ENCODE measurements around the gene CYP4F12.

The CYP4F12 gene

DNA sequence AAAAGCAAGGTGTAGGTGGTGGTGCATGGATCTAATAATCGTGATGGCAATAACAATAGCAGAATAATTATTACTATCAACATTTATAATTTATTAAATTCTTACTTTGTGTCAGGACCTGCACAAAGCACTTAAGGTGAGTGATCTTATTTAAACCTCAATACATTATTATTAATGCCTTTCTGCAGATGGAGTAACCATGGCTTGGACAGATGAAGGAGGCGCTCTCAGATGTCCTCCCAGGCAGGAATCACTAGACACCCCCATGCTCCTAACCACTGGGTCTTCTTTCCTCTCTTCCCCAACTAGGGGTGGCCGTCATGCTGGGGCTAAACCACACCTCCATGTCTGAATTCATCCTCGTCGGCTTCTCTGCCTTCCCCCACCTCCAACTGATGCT is 54.8 kb downstream of the CYP4F12 start, which contains the start of gene OR10H2:
TSS of gene OR10H2 (plus strand) at position 301 of the 400 bp plus-strand sequence. CDS start at position 321, 20 bp downstream.
- no peak within 1 kb of the TSS for H3K4me3 ChIP-seq (ENCODE audit: low read length)
- no peak for DNase-seq (ENCODE audit: low read depth)
- TF ChIP-seq, protein P1, sequence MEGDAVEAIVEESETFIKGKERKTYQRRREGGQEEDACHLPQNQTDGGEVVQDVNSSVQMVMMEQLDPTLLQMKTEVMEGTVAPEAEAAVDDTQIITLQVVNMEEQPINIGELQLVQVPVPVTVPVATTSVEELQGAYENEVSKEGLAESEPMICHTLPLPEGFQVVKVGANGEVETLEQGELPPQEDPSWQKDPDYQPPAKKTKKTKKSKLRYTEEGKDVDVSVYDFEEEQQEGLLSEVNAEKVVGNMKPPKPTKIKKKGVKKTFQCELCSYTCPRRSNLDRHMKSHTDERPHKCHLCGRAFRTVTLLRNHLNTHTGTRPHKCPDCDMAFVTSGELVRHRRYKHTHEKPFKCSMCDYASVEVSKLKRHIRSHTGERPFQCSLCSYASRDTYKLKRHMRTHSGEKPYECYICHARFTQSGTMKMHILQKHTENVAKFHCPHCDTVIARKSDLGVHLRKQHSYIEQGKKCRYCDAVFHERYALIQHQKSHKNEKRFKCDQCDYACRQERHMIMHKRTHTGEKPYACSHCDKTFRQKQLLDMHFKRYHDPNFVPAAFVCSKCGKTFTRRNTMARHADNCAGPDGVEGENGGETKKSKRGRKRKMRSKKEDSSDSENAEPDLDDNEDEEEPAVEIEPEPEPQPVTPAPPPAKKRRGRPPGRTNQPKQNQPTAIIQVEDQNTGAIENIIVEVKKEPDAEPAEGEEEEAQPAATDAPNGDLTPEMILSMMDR (IDR thresholded peaks at IDR 0.05; ENCODE audit: insufficient read depth, low read depth, low read length, missing control alignments), result no peak

DNA sequence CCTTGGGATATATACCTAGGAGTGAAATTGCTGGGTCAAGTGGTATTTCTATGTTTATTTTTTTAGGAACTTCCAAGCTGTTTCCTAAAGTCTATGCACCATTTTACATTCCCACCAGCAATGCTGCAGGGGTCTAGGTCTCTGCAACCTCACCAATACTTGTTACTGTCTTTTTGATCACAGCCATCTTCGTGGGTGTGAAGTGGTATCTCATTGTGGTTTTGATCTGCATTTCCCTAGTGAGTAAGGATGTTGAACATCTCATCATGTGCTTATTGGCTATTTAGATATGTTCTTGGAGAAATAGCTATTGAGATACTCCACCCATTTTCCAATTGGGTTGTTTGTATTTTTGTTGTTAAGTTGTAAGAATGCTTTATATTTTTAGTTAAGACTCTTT is 57.7 kb downstream of the CYP4F12 start:
- DNase-seq (ENCODE audit: low read depth), result no peak
- TF ChIP-seq, protein P1 (IDR thresholded peaks at IDR 0.05; ENCODE audit: insufficient read depth, low read depth, low read length, missing control alignments), result no peak

DNA sequence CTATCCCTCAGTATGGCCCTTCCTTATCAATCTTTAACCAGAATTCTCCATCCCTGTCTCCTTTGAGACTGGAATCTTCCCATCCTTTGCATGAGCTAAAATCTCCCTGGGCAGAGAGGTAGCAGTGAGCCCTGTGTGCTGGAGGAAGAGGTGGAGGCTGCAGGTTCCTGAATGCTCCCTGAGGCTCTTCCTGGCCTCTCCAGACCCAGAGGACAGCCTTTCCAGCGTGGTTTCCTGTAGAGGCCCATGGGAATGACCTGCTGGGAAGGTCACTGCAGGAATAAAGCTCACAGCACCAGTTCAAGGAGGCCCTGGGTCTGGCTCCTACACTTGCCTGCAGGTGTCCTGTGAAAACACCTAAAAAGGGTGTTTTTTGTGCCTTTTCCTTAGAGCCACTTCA is 59.5 kb downstream of the CYP4F12 start:
- TF ChIP-seq, protein P1 (IDR thresholded peaks at IDR 0.05; ENCODE audit: insufficient read depth, low read depth, low read length, missing control alignments), result no peak
- DNase-seq (ENCODE audit: low read depth), result no peak
- no peak overlapping the region for H3K4me3 ChIP-seq (ENCODE audit: low read length)

More for the DNA sequence above, 57.7 kb downstream of the CYP4F12 start:
- no peak overlapping the region for H3K4me3 ChIP-seq (ENCODE audit: low read length)

DNA sequence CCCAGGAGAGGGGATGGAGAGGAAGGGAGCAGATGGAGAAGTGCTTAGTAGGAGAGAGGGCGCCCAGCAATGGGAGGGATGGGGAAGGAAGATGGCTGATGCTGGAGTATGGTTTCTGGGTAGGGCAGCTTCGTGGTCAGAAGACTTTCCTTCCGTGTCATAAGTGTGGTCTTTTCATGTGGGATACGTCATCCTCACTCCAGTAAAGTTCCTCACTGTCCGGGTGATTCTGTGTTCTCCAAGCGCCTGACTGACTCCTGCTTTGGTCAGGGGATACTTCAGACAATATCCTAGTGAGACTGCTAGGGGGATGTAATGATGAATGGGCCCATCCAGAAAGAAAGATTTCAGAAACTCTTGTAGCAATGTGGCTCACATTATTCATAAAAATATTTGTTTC is 61.0 kb downstream of the CYP4F12 start:
- TF ChIP-seq, protein P1 (IDR thresholded peaks at IDR 0.05; ENCODE audit: insufficient read depth, low read depth, low read length, missing control alignments), result no peak
- DNase-seq (ENCODE audit: low read depth), result no peak
- H3K4me3 ChIP-seq (ENCODE audit: low read length), result no peak overlapping the region

DNA sequence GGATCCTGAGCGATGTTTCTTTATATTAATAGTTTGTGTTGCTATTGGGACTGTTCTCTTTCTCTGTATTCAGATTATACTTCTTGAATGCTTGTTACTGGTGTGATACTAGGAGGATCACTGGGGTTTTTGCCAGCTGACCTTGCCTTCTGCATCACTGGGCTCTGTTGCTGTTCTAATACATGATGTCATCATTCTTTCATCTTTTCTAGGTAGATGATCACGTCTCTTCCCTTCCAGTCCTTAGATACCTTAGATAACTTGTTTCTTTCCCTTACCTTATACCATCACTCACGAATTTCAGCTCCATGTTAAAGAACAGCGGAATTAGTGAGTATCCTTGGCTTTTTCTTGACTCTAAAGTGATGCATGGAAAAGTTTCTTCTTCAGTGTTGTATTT is 64.8 kb downstream of the CYP4F12 start, which contains the start of gene OR10H3:
TSS of gene OR10H3 (plus strand) at position 264 of the 400 bp plus-strand sequence. CDS start 3,408 bp downstream, outside the sequence.
- TF ChIP-seq, protein P1 (IDR thresholded peaks at IDR 0.05; ENCODE audit: insufficient read depth, low read depth, low read length, missing control alignments), result no peak
- no peak for DNase-seq (ENCODE audit: low read depth)
- no peak within 1 kb of the TSS for H3K4me3 ChIP-seq (ENCODE audit: low read length)

DNA sequence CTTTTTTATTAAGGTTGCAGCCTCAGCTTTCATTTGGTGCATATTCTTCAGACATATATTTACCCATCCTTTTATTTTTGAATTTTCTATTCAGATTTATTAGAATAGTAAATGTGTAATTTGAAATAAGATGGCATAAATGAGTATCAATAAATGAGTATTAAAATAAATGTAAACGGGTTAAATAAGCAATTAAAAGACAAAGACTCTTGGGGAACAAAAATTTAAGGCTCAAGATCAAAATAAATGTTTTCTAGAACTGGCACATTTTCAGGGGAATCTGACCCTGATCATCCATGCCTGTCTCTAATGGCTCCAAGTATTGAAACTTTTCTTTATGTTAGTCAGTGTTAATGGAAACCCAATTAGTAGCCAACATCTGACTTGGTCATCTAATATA is 67.9 kb downstream of the CYP4F12 start:
- H3K4me3 ChIP-seq (ENCODE audit: low read length), result no peak overlapping the region
- TF ChIP-seq, protein P1 (IDR thresholded peaks at IDR 0.05; ENCODE audit: insufficient read depth, low read depth, low read length, missing control alignments), result no peak
- DNase-seq (ENCODE audit: low read depth), result no peak
